ENCODE results near the gene DYSF.

The DYSF gene

DNA sequence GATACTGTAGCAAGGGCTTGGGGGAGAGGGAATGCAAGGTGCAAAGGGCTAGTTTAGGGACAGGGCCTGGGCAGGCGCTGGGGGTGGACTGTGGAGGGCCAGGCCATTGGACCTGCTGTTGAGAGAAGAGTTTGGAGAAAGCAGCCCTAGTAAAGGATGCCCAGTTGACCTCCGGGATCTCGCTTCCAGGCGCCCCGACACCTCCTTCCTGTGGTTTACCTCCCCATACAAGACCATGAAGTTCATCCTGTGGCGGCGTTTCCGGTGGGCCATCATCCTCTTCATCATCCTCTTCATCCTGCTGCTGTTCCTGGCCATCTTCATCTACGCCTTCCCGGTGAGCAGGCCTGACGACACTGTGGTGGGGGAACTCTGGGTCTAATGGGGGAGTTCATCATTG lies 229.0 kb downstream of the DYSF start:
- no peaks in the 10 kb centered on the region for H3K36me3 ChIP-seq (replicated peaks; ENCODE audit: insufficient read depth, low read length)
- H3K4me2 ChIP-seq (ENCODE audit: low read depth, low read length), result no peak overlapping the region
- no peaks in the 10 kb centered on the region for H3K79me2 ChIP-seq (ENCODE audit: low read length)
- H3F3A ChIP-seq (ENCODE audit: insufficient read depth, low read length), result no peaks in the 10 kb centered on the region
- no peak overlapping the region for H3K9ac ChIP-seq (ENCODE audit: low read length)
- no peak for DNase-seq
- H2AFZ ChIP-seq (ENCODE audit: low read length), result no peak overlapping the region
- no peaks in the 10 kb centered on the region for H4K20me1 ChIP-seq (ENCODE audit: insufficient read depth, low read length)
- H3K9me3 ChIP-seq (replicated peaks; ENCODE audit: insufficient read depth, low read length), result no peaks in the 10 kb centered on the region
- TF ChIP-seq, protein P1, sequence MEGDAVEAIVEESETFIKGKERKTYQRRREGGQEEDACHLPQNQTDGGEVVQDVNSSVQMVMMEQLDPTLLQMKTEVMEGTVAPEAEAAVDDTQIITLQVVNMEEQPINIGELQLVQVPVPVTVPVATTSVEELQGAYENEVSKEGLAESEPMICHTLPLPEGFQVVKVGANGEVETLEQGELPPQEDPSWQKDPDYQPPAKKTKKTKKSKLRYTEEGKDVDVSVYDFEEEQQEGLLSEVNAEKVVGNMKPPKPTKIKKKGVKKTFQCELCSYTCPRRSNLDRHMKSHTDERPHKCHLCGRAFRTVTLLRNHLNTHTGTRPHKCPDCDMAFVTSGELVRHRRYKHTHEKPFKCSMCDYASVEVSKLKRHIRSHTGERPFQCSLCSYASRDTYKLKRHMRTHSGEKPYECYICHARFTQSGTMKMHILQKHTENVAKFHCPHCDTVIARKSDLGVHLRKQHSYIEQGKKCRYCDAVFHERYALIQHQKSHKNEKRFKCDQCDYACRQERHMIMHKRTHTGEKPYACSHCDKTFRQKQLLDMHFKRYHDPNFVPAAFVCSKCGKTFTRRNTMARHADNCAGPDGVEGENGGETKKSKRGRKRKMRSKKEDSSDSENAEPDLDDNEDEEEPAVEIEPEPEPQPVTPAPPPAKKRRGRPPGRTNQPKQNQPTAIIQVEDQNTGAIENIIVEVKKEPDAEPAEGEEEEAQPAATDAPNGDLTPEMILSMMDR (IDR thresholded peaks at IDR 0.05; ENCODE audit: low read length), result no peak
- TF ChIP-seq EZH2phosphoT487 (IDR thresholded peaks at IDR 0.05; ENCODE audit: low read length) (no peak), EZH2 (optimal IDR thresholded peaks at IDR 0.05; ENCODE audit: low read depth, low read length) (no peak)
- H3K4me1 ChIP-seq (ENCODE audit: low read length), result no peaks in the 10 kb centered on the region
- no peaks in the 10 kb centered on the region for H3K27me3 ChIP-seq (replicated peaks; ENCODE audit: insufficient read depth, low read length)
- H3K9me2 ChIP-seq (replicated peaks; ENCODE audit: insufficient read depth, low read length), result no peaks in the 10 kb centered on the region
- H3K4me3 ChIP-seq (ENCODE audit: low read length), result no peak overlapping the region
- no peak overlapping the region for H3K27ac ChIP-seq (ENCODE audit: low read length)

DNA sequence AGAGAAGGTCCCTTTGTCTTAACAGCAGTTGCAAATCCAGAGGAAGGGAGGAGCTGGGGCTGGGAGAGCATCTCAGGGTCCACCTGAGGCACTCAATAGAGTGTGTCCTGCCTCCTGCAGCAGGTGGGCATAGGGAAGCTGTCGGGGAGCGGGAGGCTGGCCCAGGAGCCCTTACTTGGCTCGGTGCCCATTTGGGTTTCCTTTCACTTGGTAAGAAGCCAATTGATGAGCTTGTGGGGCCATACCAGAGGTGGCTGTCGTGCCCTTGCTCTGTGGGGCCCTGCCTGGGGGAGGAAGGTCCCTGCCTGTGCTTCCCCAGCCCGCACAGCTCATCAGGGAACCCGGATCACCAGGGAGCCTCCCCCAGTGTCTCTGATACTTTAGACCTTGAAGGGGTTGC lies 229.7 kb downstream of the DYSF start:
- no peaks in the 10 kb centered on the region for H4K20me1 ChIP-seq (ENCODE audit: insufficient read depth, low read length)
- H3K9me3 ChIP-seq (replicated peaks; ENCODE audit: insufficient read depth, low read length), result no peaks in the 10 kb centered on the region
- no peaks in the 10 kb centered on the region for H3F3A ChIP-seq (ENCODE audit: insufficient read depth, low read length)
- no peaks in the 10 kb centered on the region for H3K9me2 ChIP-seq (replicated peaks; ENCODE audit: insufficient read depth, low read length)
- no peak overlapping the region for H3K4me2 ChIP-seq (ENCODE audit: low read depth, low read length)
- H2AFZ ChIP-seq (ENCODE audit: low read length), result no peak overlapping the region
- H3K27ac ChIP-seq (ENCODE audit: low read length), result no peak overlapping the region
- no peak for DNase-seq
- no peaks in the 10 kb centered on the region for H3K27me3 ChIP-seq (replicated peaks; ENCODE audit: insufficient read depth, low read length)
- H3K79me2 ChIP-seq (ENCODE audit: low read length), result no peaks in the 10 kb centered on the region
- TF ChIP-seq EZH2 (optimal IDR thresholded peaks at IDR 0.05; ENCODE audit: low read depth, low read length) (no peak), EZH2phosphoT487 (IDR thresholded peaks at IDR 0.05; ENCODE audit: low read length) (no peak)
- TF ChIP-seq, protein P1 (IDR thresholded peaks at IDR 0.05; ENCODE audit: low read length), result no peak
- no peak overlapping the region for H3K9ac ChIP-seq (ENCODE audit: low read length)
- no peaks in the 10 kb centered on the region for H3K36me3 ChIP-seq (replicated peaks; ENCODE audit: insufficient read depth, low read length)
- no peak overlapping the region for H3K4me3 ChIP-seq (ENCODE audit: low read length)
- no peaks in the 10 kb centered on the region for H3K4me1 ChIP-seq (ENCODE audit: low read length)

DNA sequence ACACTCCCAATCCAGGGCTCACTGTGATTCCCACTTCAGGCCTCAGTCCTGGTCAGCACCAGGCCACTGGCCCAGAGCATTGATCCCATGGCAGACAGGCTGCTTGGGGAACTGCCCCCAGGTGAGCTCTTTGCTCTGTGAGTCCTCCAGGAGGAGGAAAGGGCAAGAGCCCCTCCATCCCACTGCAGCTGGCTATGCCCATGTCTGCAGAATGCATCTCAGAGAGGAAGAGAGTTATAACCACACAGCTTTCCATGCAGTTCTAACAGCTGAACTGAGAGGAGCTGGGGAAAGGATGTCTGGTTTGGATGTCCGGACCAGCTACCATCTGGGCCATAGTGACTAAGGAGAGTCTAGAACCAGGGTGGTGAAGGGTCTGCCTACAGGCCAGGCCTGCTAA lies 230.3 kb downstream of the DYSF start:
- no peak overlapping the region for H3K27ac ChIP-seq (ENCODE audit: low read length)
- H3K4me1 ChIP-seq (ENCODE audit: low read length), result no peaks in the 10 kb centered on the region
- H3F3A ChIP-seq (ENCODE audit: insufficient read depth, low read length), result no peaks in the 10 kb centered on the region
- H3K79me2 ChIP-seq (ENCODE audit: low read length), result no peaks in the 10 kb centered on the region
- H3K4me2 ChIP-seq (ENCODE audit: low read depth, low read length), result no peak overlapping the region
- no peak overlapping the region for H3K9ac ChIP-seq (ENCODE audit: low read length)
- no peak overlapping the region for H2AFZ ChIP-seq (ENCODE audit: low read length)
- H3K4me3 ChIP-seq (ENCODE audit: low read length), result no peak overlapping the region
- H3K27me3 ChIP-seq (replicated peaks; ENCODE audit: insufficient read depth, low read length), result no peaks in the 10 kb centered on the region
- H3K36me3 ChIP-seq (replicated peaks; ENCODE audit: insufficient read depth, low read length), result no peaks in the 10 kb centered on the region
- no peak for DNase-seq
- TF ChIP-seq EZH2 (optimal IDR thresholded peaks at IDR 0.05; ENCODE audit: low read depth, low read length) (no peak), EZH2phosphoT487 (IDR thresholded peaks at IDR 0.05; ENCODE audit: low read length) (no peak)
- TF ChIP-seq, protein P1 (IDR thresholded peaks at IDR 0.05; ENCODE audit: low read length), result no peak
- no peaks in the 10 kb centered on the region for H4K20me1 ChIP-seq (ENCODE audit: insufficient read depth, low read length)
- no peaks in the 10 kb centered on the region for H3K9me3 ChIP-seq (replicated peaks; ENCODE audit: insufficient read depth, low read length)
- H3K9me2 ChIP-seq (replicated peaks; ENCODE audit: insufficient read depth, low read length), result no peaks in the 10 kb centered on the region
